PC-9 (cell line): ENCODE measurements around the gene KCNK7. TPM values are rescaled to one million over a fixed set of nuclear protein-coding genes. Genes with fewer than 3 reads are reported as not detected.
"Not testable (repeated sequence)": the region's sequence is repeated elsewhere in the genome, so short reads cannot be mapped to it uniquely, and the experiment has no call there.

Source experiments
- BruUV-seq: library from RNA; stranded (reverse); fragments of 400-500 nt; replicated peaks from 2 replicates; lab custom pipeline; 2021; lab: Mats Ljungman, UMichigan
- CTCF ChIA-PET: fragments of 300-600 bp; sonication (Branson Sonifier 250); formaldehyde crosslinking; loops from one replicate; lab custom pipeline; 2022; ENCODE audit warnings: antibody characterized with exemption; lab: Charles Lee
- POLR2A ChIA-PET: fragments of 300-600 bp; sonication (Branson Sonifier 250); formaldehyde crosslinking; loops from one replicate; lab custom pipeline; 2022; ENCODE audit warnings: antibody characterized with exemption; ENCODE audit not compliant: unreplicated experiment; lab: Charles Lee
- DNase-seq, 2 experiments: peaks; one replicate each; pipeline versions ENCODE4 v3.0.0 to v3.0.0-alpha.2; 2015 to 2022; ENCODE audit warnings: mixed read lengths in 1 of 2
- H2AFZ ChIP-seq: fragments of 200-600 bp; sonication (generic); 2 replicates; pipeline ENCODE4 v1.8.1; 2017; ENCODE audit warnings: antibody characterized with exemption
- H3F3A ChIP-seq: fragments of 200-600 bp; sonication (generic); 2 replicates; pipeline ENCODE4 v1.8.1; 2017; ENCODE audit warnings: antibody characterized with exemption, mild to moderate bottlenecking, low read depth; ENCODE audit not compliant: insufficient read depth
- H3K27ac ChIP-seq: fragments of 200-600 bp; sonication (generic); 2 replicates; pipeline ENCODE4 v1.6.1; 2016; ENCODE audit warnings: mixed run types
- H3K27me3 ChIP-seq: fragments of 200-600 bp; sonication (generic); 2 replicates; pipeline ENCODE4 v1.6.1; 2016; ENCODE audit warnings: low read depth, mixed run types; ENCODE audit not compliant: insufficient read depth
- H3K36me3 ChIP-seq: fragments of 200-600 bp; sonication (generic); 2 replicates; pipeline ENCODE4 v1.6.1; 2016; ENCODE audit warnings: low read depth, mixed run types
- H3K4me1 ChIP-seq: fragments of 200-600 bp; sonication (generic); replicated peaks from 2 replicates; pipeline ENCODE4 v1.6.1; 2016; ENCODE audit warnings: mixed run types; ENCODE audit not compliant: insufficient read depth
- H3K4me2 ChIP-seq: fragments of 200-600 bp; sonication (generic); 2 replicates; pipeline ENCODE4 v1.6.1; 2017; ENCODE audit warnings: mixed run types
- H3K4me3 ChIP-seq: fragments of 200-600 bp; sonication (generic); 2 replicates; pipeline ENCODE4 v1.6.1; 2016; ENCODE audit warnings: mixed run types
- H3K79me2 ChIP-seq: fragments of 200-600 bp; sonication (generic); 2 replicates; pipeline ENCODE4 v1.6.1; 2017; ENCODE audit warnings: low read depth, mixed run types
- H3K9me2 ChIP-seq: fragments of 200-600 bp; sonication (generic); 2 replicates; pipeline ENCODE4 v1.8.1; 2017; ENCODE audit warnings: mild to moderate bottlenecking; ENCODE audit not compliant: insufficient read depth
- H3K9me3 ChIP-seq: fragments of 200-600 bp; sonication (generic); 2 replicates; pipeline ENCODE4 v1.8.1; 2016; ENCODE audit warnings: low read depth; ENCODE audit not compliant: insufficient read depth
- H4K20me1 ChIP-seq: fragments of 200-600 bp; sonication (generic); 2 replicates; pipeline ENCODE4 v1.8.1; 2017; ENCODE audit not compliant: insufficient read depth
- CTCF ChIP-seq: fragments of 200-600 bp; sonication (generic); conservative IDR thresholded peaks from 2 replicates; pipeline ENCODE4 v1.6.1; 2017; ENCODE audit warnings: mixed run types, antibody characterized with exemption, mild to moderate bottlenecking, moderate library complexity
- EZH2 ChIP-seq: fragments of 200-600 bp; sonication (generic); IDR thresholded peaks from 2 replicates; pipeline ENCODE4 v1.8.0; 2017; ENCODE audit warnings: antibody characterized with exemption, low read depth
- intact Hi-C: fragments of 100-400 bp; cut with micrococcal nuclease; formaldehyde crosslinking; loops from one replicate; pipeline ENCODE4 v1.10.0; 2022; ENCODE audit not compliant: unreplicated experiment
- total RNA-seq: library from RNA; stranded (reverse); gene quantifications from 2 replicates; pipeline ENCODE4 v1.2.3, GENCODE V29; 2021

The KCNK7 gene
- total RNA-seq, 1 experiment from 2014 or later: not detected

GRCh38 chr11:65639623-65640482 is 44.3 kb upstream of the KCNK7 start:
- Histone ChIP-seq H2AFZ (no peak overlapping the region), H3K4me3 (no peak overlapping the region), H3K27me3 (no peaks in the 10 kb centered on the region), H3K4me2 (no peak overlapping the region), H4K20me1 (peaks cover 10% of the 10 kb centered on the region; the same call in 1 of the 2 replicates), H3K36me3 (peaks cover 14% of the 10 kb centered on the region), H3F3A (peaks cover 44% of the 10 kb centered on the region), H3K79me2 (no peaks in the 10 kb centered on the region), H3K9me2 (no peaks in the 10 kb centered on the region), H3K27ac (no peak overlapping the region), H3K9me3 (no peaks in the 10 kb centered on the region), H3K4me1 (peaks cover 17% of the 10 kb centered on the region)
- POLR2A ChIA-PET: interaction anchor here (0.5 kb wide), 1 partner anchor 25 kb away, joined by 3 read pairs; no protein-coding TSS in a partner anchor
- TSS peak; percentile 2 for BruUV-seq
- TF ChIP-seq EZH2: no peak
- no peak for TF ChIP-seq CTCF
- DNase-seq: peak in 1 of 2 experiments; percentile 31
- intact Hi-C loops: loop anchor here (2.0 to 5.0 kb wide), 3 partner anchors 13 to 247 kb away; partner anchors contain the start of gene FIBP
- CTCF ChIA-PET: no interaction called here

DNA sequence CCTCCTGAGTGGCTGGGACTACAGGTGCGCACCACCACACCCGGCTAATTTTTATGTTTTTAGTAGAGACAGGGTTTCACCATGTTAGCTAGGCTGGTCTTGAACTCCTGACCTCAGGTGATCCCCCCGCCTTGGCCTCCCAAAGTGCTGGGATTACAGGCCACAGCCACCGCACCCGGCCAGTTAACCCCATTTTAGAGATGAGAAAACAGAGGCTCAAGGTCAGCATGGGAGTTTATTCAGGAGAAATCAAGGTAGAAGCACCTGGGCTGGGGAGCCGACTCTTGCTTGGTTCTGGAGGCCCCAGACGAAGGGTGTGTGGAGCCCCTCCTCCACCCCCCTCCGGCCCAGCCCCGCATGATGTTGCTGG is 43.6 kb upstream of the KCNK7 start:
- H3K79me2 ChIP-seq, CTCF ChIA-PET, H3K9me2 ChIP-seq, H3K27me3 ChIP-seq, H4K20me1 ChIP-seq, H3K27ac ChIP-seq, H3K9me3 ChIP-seq, BruUV-seq, H3K4me3 ChIP-seq, H2AFZ ChIP-seq: not testable (repeated sequence)
- Histone ChIP-seq H3K4me1 (peaks cover 17% of the 10 kb centered on the region), H3K4me2 (peak overlapping the region; percentile 91; the same call in 1 of the 2 replicates), H3K36me3 (peaks cover 14% of the 10 kb centered on the region), H3F3A (peaks cover 44% of the 10 kb centered on the region)
- DNase-seq: peak in 1 of 2 experiments; percentile 18
- POLR2A ChIA-PET: interaction anchor here (0.5 kb wide), 1 partner anchor 24 kb away, joined by 3 read pairs; no protein-coding TSS in a partner anchor
- intact Hi-C loops: loop anchor here (2.0 to 5.0 kb wide), 3 partner anchors 14 to 248 kb away; partner anchors contain the start of gene FIBP

- ChIA-PET CTCF (interaction anchor here (0.6 to 1.2 kb wide), 5 partner anchors 67 to 432 kb away, joined by 3 to 10 read pairs (median 4); partner anchors contain the start of gene PACS1), POLR2A (interaction anchor here (0.5 to 0.8 kb wide), 16 partner anchors 14 to 979 kb away, joined by 3 to 12 read pairs (median 4); partner anchors contain the start of genes EHBP1L1, SCYL1 and ZNRD2)
- Histone ChIP-seq H3K9me2 (no peaks in the 10 kb centered on the region), H3K4me2 (peak within 1 kb of the TSS; percentile 91), H2AFZ (peak within 1 kb of the TSS; percentile 44; the same call in 1 of the 2 replicates), H3K27ac (peak within 1 kb of the TSS; percentile 18), H3K9me3 (no peaks in the 10 kb centered on the region), H3K4me1 (peaks cover 17% of the 10 kb centered on the region), H4K20me1 (peaks cover 10% of the 10 kb centered on the region; the same call in 1 of the 2 replicates), H3F3A (peaks cover 36% of the 10 kb centered on the region), H3K4me3 (peak within 1 kb of the TSS; percentile 57), H3K79me2 (no peaks in the 10 kb centered on the region), H3K36me3 (peaks cover 14% of the 10 kb centered on the region), H3K27me3 (no peaks in the 10 kb centered on the region)
- no TSS peak for BruUV-seq
- intact Hi-C loops: loop anchor here (1.0 to 5.0 kb wide), 5 partner anchors 15 to 249 kb away; partner anchors contain the start of genes FIBP and PCNX3
- DNase-seq: peak; percentile 86 to 94
- TF ChIP-seq CTCF (peak; percentile 68), EZH2 (no peak)
These were observed 42.3 kb upstream of the KCNK7 start, which contains the start of gene SIPA1 for GRCh38 chr11:65637794-65638419. TSS of gene SIPA1 (plus strand) at chr11:65638101. CDS start at chr11:65640922, 2,821 bp downstream.
